GM12878 (cell line): Measurements from ENCODE around the gene AOC3. TPM values are rescaled to one million over a fixed set of nuclear protein-coding genes. Genes with fewer than 3 reads are reported as not detected.
"Not testable (repeated sequence)": the region's sequence is repeated elsewhere in the genome, so short reads cannot be mapped to it uniquely, and the experiment has no call there.

Experiments used
- ATAC-seq: fragments of 200-7000 bp; cut with Tn5 transposase; 3 replicates; pipeline ENCODE4 v1.9.1; 2020; ENCODE audit warnings: mild to moderate bottlenecking, moderate library complexity
- BruUV-seq: library from RNA; stranded (reverse); fragments of 400-500 nt; replicated peaks from 2 replicates; lab custom pipeline; 2021; lab: Mats Ljungman, UMichigan
- CTCF ChIA-PET: fragments of 300-600 bp; sonication (Branson Sonifier 250); formaldehyde crosslinking; extraction: SDS; loops from one replicate; lab custom pipeline; 2021; ENCODE audit warnings: inconsistent platforms; lab: Yijun Ruan, JAX
- POLR2A ChIA-PET: fragments of 350-600 bp; formaldehyde crosslinking; extraction: SDS; loops from one replicate; lab custom pipeline; 2021; ENCODE audit warnings: inconsistent platforms; lab: Charles Lee
- RAD21 ChIA-PET: fragments of 300-600 bp; sonication (Branson Sonifier 250); formaldehyde crosslinking; loops from one replicate; lab custom pipeline; 2023; ENCODE audit warnings: antibody characterized with exemption; ENCODE audit not compliant: unreplicated experiment; lab: Charles Lee
- SMC1A ChIA-PET: fragments of 300-600 bp; sonication (Branson Sonifier 250); formaldehyde crosslinking; loops from one replicate; lab custom pipeline; 2023; ENCODE audit not compliant: unreplicated experiment, uncharacterized antibody; lab: Charles Lee
- DNase-seq: peaks from one replicate; pipeline ENCODE4 v3.0.0-alpha.2; 2011; ENCODE audit warnings: low read depth, low spot score
- FAIRE-seq: peaks from 3 replicates; lab custom pipeline; 2011; peaks lifted over from hg19 to GRCh38; lab: Jason Lieb, UNC
- H2AFZ ChIP-seq: 2 replicates; pipeline ENCODE4 v1.6.0; 2011; ENCODE audit warnings: low read depth, low read length, control low read depth; ENCODE audit not compliant: control insufficient read depth
- H3K27ac ChIP-seq: 2 replicates; pipeline ENCODE4 v1.5.1; 2011; ENCODE audit warnings: control low read depth; ENCODE audit not compliant: control insufficient read depth, insufficient read depth
- H3K27me3 ChIP-seq, 2 experiments: replicated peaks in 1 of 2; 2 replicates each; pipeline versions ENCODE4 v1.6.0 to v1.6.1; 2011; ENCODE audit warnings: low read length in 1 of 2; ENCODE audit not compliant: control insufficient read depth in 2 of 2, insufficient read depth in 2 of 2
- H3K36me3 ChIP-seq, 2 experiments: 2 replicates each; pipeline ENCODE4 v1.5.1; 2011; ENCODE audit warnings: low read length in 1 of 2; ENCODE audit not compliant: control insufficient read depth in 2 of 2, insufficient read depth in 2 of 2
- H3K4me1 ChIP-seq: 2 replicates; pipeline ENCODE4 v1.6.1; 2011; ENCODE audit warnings: mild to moderate bottlenecking, low read length, moderate library complexity, mixed read lengths; ENCODE audit not compliant: control insufficient read depth, insufficient read depth
- H3K4me2 ChIP-seq: 2 replicates; pipeline ENCODE4 v1.6.0; 2011; ENCODE audit warnings: control low read depth; ENCODE audit not compliant: control insufficient read depth, insufficient read depth
- H3K4me3 ChIP-seq: fragments of 200-600 bp; sonication (generic); 2 replicates; pipeline ENCODE4 v1.5.1; 2016
- H3K79me2 ChIP-seq: 2 replicates; pipeline ENCODE4 v1.6.0; 2011; ENCODE audit warnings: low read length; ENCODE audit not compliant: control insufficient read depth, insufficient read depth
- H3K9ac ChIP-seq: 2 replicates; pipeline ENCODE4 v1.8.0; 2011; ENCODE audit warnings: low read length, control low read depth, mixed read lengths; ENCODE audit not compliant: control insufficient read depth, insufficient read depth
- H3K9me3 ChIP-seq: replicated peaks from 3 replicates; pipeline ENCODE4 v1.5.1; 2011; ENCODE audit warnings: mild to moderate bottlenecking, low read length; ENCODE audit not compliant: control insufficient read depth, insufficient read depth
- H4K20me1 ChIP-seq: 2 replicates; pipeline ENCODE4 v1.6.0; 2011; ENCODE audit not compliant: control insufficient read depth, insufficient read depth
- BCL11A ChIP-seq: IDR thresholded peaks from 2 replicates; pipeline ENCODE4 v1.6.1; 2011; ENCODE audit warnings: low read depth, low read length
- E2F8 ChIP-seq: fragments of 450-650 bp; IDR thresholded peaks from 2 replicates; pipeline ENCODE4 v1.6.1; 2018; ENCODE audit warnings: mild to moderate bottlenecking, low read depth, moderate library complexity; ENCODE audit not compliant: partially characterized antibody
- FOXK2 ChIP-seq: fragments of 450-650 bp; IDR thresholded peaks from 2 replicates; pipeline ENCODE4 v1.6.1; 2017; ENCODE audit warnings: mild to moderate bottlenecking, moderate library complexity
- HDAC2 ChIP-seq: fragments of 200-600 bp; sonication (generic); IDR thresholded peaks from 2 replicates; pipeline ENCODE4 v1.6.1; 2017
- KAT2A ChIP-seq: conservative IDR thresholded peaks from 2 replicates; pipeline ENCODE4 v1.6.1; 2011; ENCODE audit warnings: low read depth, low read length; ENCODE audit not compliant: control insufficient read depth
- NFYB ChIP-seq: IDR thresholded peaks from 2 replicates; pipeline ENCODE4 v1.6.1; 2011; ENCODE audit warnings: low read depth, mild to moderate bottlenecking, low read length, improper control_type of control experiment, moderate library complexity; ENCODE audit not compliant: insufficient read depth
- PML ChIP-seq: IDR thresholded peaks from 2 replicates; pipeline ENCODE4 v1.6.1; 2012; ENCODE audit warnings: low read length, inconsistent platforms
- POU2F2 ChIP-seq: IDR thresholded peaks from 3 replicates; pipeline ENCODE4 v1.6.1; 2011; ENCODE audit warnings: low read depth, mild to moderate bottlenecking, low read length, borderline replicate concordance
- RUNX3 ChIP-seq: IDR thresholded peaks from 2 replicates; pipeline ENCODE4 v1.6.1; 2012; ENCODE audit warnings: low read length, inconsistent platforms
- TBL1XR1 ChIP-seq: IDR thresholded peaks from 2 replicates; pipeline ENCODE4 v1.6.1; 2012; ENCODE audit warnings: low read depth, low read length, improper control_type of control experiment
- ZBTB4 ChIP-seq: fragments of 450-650 bp; formaldehyde crosslinking; IDR thresholded peaks from 2 replicates; pipeline ENCODE4 v1.4.0; 2022; ENCODE audit warnings: mild to moderate bottlenecking, moderate library complexity
- WGBS: methylation state at CpG from one replicate; pipeline ENCODE4 v1.1.6; 2016; ENCODE audit warnings: low lambda C conversion rate; ENCODE audit not compliant: insufficient replicate concordance, insufficient coverage; ENCODE audit errors: missing lambda C conversion rate; 5-methylcytosine and 5-hydroxymethylcytosine counted together
- in situ Hi-C: fragments of 300-500 bp; cut with MboI; formaldehyde crosslinking; loops from 9 replicates; pipeline ENCODE4 v1.14.3; 2018; ENCODE audit warnings: mixed read lengths
- intact Hi-C: fragments of 100-400 bp; cut with micrococcal nuclease; formaldehyde crosslinking; loops from one replicate; pipeline ENCODE4 v1.14.2; 2022; ENCODE audit not compliant: unreplicated experiment
- polyA plus RNA-seq, 11 experiments: library from polyadenylated mRNA; depleted of rRNA in 4 of 11; unstranded in 6 of 11; stranded (reverse) in 5 of 11; fragments of >200 nt; fragmentation: Nextera tagmentation in 4 of 11; fragmentation: Illumina TruSeq in 1 of 11; extraction: Ambion mirVana in 4 of 11; extraction: Trizol in 1 of 11; gene quantifications; 1 replicate in 1 of 11; 2 replicates in 10 of 11; pipeline versions ENCODE4 v1.2.1 to v1.2.3, GENCODE V29; 2011 to 2016; ENCODE audit warnings: inconsistent platforms in 2 of 11, missing spikeins in 2 of 11, low read depth in 1 of 11
- total RNA-seq, 4 experiments: library from RNA; depleted of rRNA in 3 of 4; stranded (reverse); fragments of >200 nt in 3 of 4; fragmentation: Illumina TruSeq in 1 of 4; extraction: Trizol in 1 of 4; gene quantifications; 2 replicates each; pipeline versions ENCODE4 v1.2.1 to v1.2.3, GENCODE V29; 2013 to 2021
- TF ChIP-seq, protein P1 (sequence below), 3 experiments: IDR thresholded peaks in 2 of 3; conservative IDR thresholded peaks in 1 of 3; 2 replicates each; pipeline ENCODE4 v1.5.1; 2011; ENCODE audit warnings: low read depth in 3 of 3, low read length in 3 of 3, mild to moderate bottlenecking in 3 of 3, control low read depth in 2 of 3, moderate library complexity in 2 of 3, inconsistent platforms in 1 of 3, mixed read lengths in 1 of 3; ENCODE audit not compliant: control insufficient read depth in 2 of 3, insufficient read depth in 1 of 3; ENCODE audit errors: extremely low read depth in 1 of 3
- TF ChIP-seq, protein P2 (sequence below): fragments of 450-650 bp; conservative IDR thresholded peaks from 2 replicates; pipeline ENCODE4 v1.6.1; 2017; ENCODE audit warnings: mild to moderate bottlenecking, moderate library complexity

AOC3 gene
- total and polyA plus RNA-seq, 10 of the 15 experiments (the other 5 are each of a cell fraction or from before 2014, with no cell fraction given), result 0.02 to 0.91 (median 0.34) TPM; not detected in 2

DNA sequence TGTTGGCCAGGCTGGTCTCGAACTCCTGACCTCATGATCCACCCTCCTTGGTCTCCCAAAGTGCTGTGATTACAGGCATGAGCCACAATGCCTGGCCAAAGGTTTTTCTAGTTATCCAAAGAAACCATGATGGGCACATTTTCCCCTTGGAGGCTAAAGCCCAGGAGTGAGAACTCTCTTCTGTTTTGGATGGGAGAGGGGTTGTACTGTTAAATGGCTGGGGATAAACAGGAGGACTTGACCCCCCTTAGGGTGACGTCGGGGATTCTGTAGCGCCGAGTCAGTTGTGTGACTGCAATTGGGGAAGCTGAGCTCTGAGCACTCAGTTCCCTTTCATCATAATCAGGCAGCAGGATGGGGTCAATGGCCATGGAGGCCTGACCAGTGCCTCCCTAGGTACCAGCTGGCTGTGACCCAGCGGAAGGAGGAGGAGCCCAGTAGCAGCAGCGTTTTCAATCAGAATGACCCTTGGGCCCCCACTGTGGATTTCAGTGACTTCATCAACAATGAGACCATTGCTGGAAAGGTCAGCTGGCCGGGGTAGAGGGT is 4.1 kb downstream of the AOC3 start (continued):
- TF ChIP-seq, protein P1, sequence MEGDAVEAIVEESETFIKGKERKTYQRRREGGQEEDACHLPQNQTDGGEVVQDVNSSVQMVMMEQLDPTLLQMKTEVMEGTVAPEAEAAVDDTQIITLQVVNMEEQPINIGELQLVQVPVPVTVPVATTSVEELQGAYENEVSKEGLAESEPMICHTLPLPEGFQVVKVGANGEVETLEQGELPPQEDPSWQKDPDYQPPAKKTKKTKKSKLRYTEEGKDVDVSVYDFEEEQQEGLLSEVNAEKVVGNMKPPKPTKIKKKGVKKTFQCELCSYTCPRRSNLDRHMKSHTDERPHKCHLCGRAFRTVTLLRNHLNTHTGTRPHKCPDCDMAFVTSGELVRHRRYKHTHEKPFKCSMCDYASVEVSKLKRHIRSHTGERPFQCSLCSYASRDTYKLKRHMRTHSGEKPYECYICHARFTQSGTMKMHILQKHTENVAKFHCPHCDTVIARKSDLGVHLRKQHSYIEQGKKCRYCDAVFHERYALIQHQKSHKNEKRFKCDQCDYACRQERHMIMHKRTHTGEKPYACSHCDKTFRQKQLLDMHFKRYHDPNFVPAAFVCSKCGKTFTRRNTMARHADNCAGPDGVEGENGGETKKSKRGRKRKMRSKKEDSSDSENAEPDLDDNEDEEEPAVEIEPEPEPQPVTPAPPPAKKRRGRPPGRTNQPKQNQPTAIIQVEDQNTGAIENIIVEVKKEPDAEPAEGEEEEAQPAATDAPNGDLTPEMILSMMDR (IDR thresholded peaks at IDR 0.05 in 2 of 3, conservative IDR thresholded peaks at IDR 0.05 in 1 of 3; ENCODE audit: control insufficient read depth in 2 of 3, extremely low read depth in 1 of 3, insufficient read depth in 1 of 3, low read depth in 3 of 3, low read length in 3 of 3), result no peak
- no peak for TF ChIP-seq RUNX3
- no peak for TF ChIP-seq TBL1XR1
- no peak for TF ChIP-seq KAT2A
- TF ChIP-seq NFYB, result no peak
- TF ChIP-seq PML, result no peak
- no peak for TF ChIP-seq BCL11A
- TF ChIP-seq E2F8, result no peak
- no peak for TF ChIP-seq POU2F2
- TF ChIP-seq ZBTB4, result no peak
- TF ChIP-seq, protein P2, sequence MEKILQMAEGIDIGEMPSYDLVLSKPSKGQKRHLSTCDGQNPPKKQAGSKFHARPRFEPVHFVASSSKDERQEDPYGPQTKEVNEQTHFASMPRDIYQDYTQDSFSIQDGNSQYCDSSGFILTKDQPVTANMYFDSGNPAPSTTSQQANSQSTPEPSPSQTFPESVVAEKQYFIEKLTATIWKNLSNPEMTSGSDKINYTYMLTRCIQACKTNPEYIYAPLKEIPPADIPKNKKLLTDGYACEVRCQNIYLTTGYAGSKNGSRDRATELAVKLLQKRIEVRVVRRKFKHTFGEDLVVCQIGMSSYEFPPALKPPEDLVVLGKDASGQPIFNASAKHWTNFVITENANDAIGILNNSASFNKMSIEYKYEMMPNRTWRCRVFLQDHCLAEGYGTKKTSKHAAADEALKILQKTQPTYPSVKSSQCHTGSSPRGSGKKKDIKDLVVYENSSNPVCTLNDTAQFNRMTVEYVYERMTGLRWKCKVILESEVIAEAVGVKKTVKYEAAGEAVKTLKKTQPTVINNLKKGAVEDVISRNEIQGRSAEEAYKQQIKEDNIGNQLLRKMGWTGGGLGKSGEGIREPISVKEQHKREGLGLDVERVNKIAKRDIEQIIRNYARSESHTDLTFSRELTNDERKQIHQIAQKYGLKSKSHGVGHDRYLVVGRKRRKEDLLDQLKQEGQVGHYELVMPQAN, result no peak
- no peak for TF ChIP-seq HDAC2
- no peak for TF ChIP-seq FOXK2

DNA sequence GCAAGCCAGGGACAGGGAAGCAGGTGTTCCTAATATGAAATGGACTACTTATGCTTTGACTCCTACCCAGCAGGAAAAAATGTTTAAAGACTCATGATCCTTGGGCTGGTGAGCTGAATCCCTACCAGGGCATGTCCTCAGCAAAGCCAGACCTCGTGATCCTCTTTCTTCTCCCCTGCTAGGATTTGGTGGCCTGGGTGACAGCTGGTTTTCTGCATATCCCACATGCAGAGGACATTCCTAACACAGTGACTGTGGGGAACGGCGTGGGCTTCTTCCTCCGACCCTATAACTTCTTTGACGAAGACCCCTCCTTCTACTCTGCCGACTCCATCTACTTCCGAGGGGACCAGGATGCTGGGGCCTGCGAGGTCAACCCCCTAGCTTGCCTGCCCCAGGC is 5.1 kb downstream of the AOC3 start:
- SMC1A ChIA-PET, in situ Hi-C loops, H3K4me3 ChIP-seq, H3K36me3 ChIP-seq, H3K27ac ChIP-seq, intact Hi-C loops, H3K79me2 ChIP-seq, POLR2A ChIA-PET, H3K4me1 ChIP-seq, H3K4me2 ChIP-seq, FAIRE-seq, H2AFZ ChIP-seq, H4K20me1 ChIP-seq, RAD21 ChIA-PET, CTCF ChIA-PET, H3K9ac ChIP-seq, ATAC-seq, DNase-seq, BruUV-seq, H3K27me3 ChIP-seq, H3K9me3 ChIP-seq: not testable (repeated sequence)
- WGBS, result 75% methylated on average over 7 of the region's 8 CpGs
